ENCODE results near the gene LYPD1.

DNA sequence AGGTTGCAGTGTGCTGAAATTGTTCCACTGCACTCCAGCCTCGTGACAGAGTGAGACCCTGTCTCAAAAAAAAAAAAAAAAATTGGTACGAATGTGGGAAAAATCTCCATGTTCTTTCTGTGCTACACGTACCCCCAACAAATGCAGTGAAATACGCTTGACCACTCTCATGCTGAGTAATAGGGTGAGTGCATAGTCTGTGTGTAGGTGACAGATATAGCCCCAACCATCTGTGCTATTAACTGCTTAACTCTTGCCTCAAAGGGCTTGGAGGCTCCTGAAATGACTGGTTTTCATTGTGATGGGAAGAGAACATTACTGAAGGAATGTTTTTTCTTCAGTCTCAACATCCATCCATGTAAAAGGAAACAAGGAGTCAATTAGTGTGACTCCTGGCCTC is 15.7 kb downstream of the LYPD1 start:
- TF ChIP-seq, protein P1, sequence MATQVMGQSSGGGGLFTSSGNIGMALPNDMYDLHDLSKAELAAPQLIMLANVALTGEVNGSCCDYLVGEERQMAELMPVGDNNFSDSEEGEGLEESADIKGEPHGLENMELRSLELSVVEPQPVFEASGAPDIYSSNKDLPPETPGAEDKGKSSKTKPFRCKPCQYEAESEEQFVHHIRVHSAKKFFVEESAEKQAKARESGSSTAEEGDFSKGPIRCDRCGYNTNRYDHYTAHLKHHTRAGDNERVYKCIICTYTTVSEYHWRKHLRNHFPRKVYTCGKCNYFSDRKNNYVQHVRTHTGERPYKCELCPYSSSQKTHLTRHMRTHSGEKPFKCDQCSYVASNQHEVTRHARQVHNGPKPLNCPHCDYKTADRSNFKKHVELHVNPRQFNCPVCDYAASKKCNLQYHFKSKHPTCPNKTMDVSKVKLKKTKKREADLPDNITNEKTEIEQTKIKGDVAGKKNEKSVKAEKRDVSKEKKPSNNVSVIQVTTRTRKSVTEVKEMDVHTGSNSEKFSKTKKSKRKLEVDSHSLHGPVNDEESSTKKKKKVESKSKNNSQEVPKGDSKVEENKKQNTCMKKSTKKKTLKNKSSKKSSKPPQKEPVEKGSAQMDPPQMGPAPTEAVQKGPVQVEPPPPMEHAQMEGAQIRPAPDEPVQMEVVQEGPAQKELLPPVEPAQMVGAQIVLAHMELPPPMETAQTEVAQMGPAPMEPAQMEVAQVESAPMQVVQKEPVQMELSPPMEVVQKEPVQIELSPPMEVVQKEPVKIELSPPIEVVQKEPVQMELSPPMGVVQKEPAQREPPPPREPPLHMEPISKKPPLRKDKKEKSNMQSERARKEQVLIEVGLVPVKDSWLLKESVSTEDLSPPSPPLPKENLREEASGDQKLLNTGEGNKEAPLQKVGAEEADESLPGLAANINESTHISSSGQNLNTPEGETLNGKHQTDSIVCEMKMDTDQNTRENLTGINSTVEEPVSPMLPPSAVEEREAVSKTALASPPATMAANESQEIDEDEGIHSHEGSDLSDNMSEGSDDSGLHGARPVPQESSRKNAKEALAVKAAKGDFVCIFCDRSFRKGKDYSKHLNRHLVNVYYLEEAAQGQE (IDR thresholded peaks at IDR 0.05; ENCODE audit: low read depth), result no peak
- TF ChIP-seq, protein P2, sequence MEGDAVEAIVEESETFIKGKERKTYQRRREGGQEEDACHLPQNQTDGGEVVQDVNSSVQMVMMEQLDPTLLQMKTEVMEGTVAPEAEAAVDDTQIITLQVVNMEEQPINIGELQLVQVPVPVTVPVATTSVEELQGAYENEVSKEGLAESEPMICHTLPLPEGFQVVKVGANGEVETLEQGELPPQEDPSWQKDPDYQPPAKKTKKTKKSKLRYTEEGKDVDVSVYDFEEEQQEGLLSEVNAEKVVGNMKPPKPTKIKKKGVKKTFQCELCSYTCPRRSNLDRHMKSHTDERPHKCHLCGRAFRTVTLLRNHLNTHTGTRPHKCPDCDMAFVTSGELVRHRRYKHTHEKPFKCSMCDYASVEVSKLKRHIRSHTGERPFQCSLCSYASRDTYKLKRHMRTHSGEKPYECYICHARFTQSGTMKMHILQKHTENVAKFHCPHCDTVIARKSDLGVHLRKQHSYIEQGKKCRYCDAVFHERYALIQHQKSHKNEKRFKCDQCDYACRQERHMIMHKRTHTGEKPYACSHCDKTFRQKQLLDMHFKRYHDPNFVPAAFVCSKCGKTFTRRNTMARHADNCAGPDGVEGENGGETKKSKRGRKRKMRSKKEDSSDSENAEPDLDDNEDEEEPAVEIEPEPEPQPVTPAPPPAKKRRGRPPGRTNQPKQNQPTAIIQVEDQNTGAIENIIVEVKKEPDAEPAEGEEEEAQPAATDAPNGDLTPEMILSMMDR (IDR thresholded peaks at IDR 0.05 in 2 of 3, conservative IDR thresholded peaks at IDR 0.05 in 1 of 3; ENCODE audit: borderline replicate concordance in 1 of 3, insufficient read depth in 1 of 3, low read depth in 2 of 3, low read length in 2 of 3), result no peak
- TF ChIP-seq, protein P3, sequence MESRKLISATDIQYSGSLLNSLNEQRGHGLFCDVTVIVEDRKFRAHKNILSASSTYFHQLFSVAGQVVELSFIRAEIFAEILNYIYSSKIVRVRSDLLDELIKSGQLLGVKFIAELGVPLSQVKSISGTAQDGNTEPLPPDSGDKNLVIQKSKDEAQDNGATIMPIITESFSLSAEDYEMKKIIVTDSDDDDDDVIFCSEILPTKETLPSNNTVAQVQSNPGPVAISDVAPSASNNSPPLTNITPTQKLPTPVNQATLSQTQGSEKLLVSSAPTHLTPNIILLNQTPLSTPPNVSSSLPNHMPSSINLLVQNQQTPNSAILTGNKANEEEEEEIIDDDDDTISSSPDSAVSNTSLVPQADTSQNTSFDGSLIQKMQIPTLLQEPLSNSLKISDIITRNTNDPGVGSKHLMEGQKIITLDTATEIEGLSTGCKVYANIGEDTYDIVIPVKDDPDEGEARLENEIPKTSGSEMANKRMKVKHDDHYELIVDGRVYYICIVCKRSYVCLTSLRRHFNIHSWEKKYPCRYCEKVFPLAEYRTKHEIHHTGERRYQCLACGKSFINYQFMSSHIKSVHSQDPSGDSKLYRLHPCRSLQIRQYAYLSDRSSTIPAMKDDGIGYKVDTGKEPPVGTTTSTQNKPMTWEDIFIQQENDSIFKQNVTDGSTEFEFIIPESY (IDR thresholded peaks at IDR 0.05; ENCODE audit: extremely low read depth, insufficient replicate concordance, low read length), result no peak
- TF ChIP-seq SIN3A (IDR thresholded peaks at IDR 0.05; ENCODE audit: low read depth) (no peak), POLR2AphosphoS5 (IDR thresholded peaks at IDR 0.05; ENCODE audit: low read depth, low read length) (no peak), EZH2phosphoT487 (IDR thresholded peaks at IDR 0.05; ENCODE audit: borderline replicate concordance) (no peak), POLR2A (IDR thresholded peaks at IDR 0.05; ENCODE audit: borderline replicate concordance, extremely low read depth, insufficient read depth, insufficient read length) (no peak)
